DND-41 (cell line): ENCODE data around the gene CCDC71L.

Source experiments
- ATAC-seq: fragments of 200-7000 bp; cut with Tn5 transposase; 3 replicates; pipeline ENCODE4 v1.9.1; 2021; ENCODE audit warnings: low read depth; ENCODE audit not compliant: insufficient read depth
- DNase-seq: peaks from one replicate; pipeline ENCODE4 v3.0.0-alpha.2; 2020
- H2AFZ ChIP-seq: 2 replicates; pipeline ENCODE4 v1.6.0; 2012; ENCODE audit warnings: low read depth, low read length
- H3K27ac ChIP-seq: 2 replicates; pipeline ENCODE4 v1.5.1; 2012; ENCODE audit warnings: low read length, inconsistent platforms
- H3K27me3 ChIP-seq: fragments of 200-600 bp; sonication (generic); 2 replicates; pipeline ENCODE4 v1.6.0; 2012; ENCODE audit warnings: low read length, mild to moderate bottlenecking, inconsistent platforms; ENCODE audit not compliant: insufficient read depth, poor library complexity
- H3K36me3 ChIP-seq: 2 replicates; pipeline ENCODE4 v1.5.1; 2012; ENCODE audit warnings: low read length, inconsistent platforms; ENCODE audit not compliant: insufficient read depth
- H3K4me1 ChIP-seq: 2 replicates; pipeline ENCODE4 v1.5.1; 2012; ENCODE audit warnings: mild to moderate bottlenecking, low read length; ENCODE audit not compliant: insufficient read depth
- H3K4me2 ChIP-seq: 2 replicates; pipeline ENCODE4 v1.6.0; 2012; ENCODE audit warnings: mild to moderate bottlenecking, moderate library complexity, low read length, inconsistent platforms; ENCODE audit not compliant: insufficient read depth
- H3K4me3 ChIP-seq, 2 experiments: fragments of 200-600 bp in 1 of 2; shearing (Covaris generic) in 1 of 2; 2 replicates each; pipeline ENCODE4 v1.5.1; 2012 to 2016; ENCODE audit warnings: inconsistent platforms in 2 of 2, low read length in 2 of 2, mild to moderate bottlenecking in 2 of 2, low read depth in 1 of 2, moderate library complexity in 1 of 2
- H3K79me2 ChIP-seq: 2 replicates; pipeline ENCODE4 v1.6.0; 2012; ENCODE audit warnings: low read length, inconsistent platforms; ENCODE audit not compliant: insufficient read depth
- H3K9ac ChIP-seq: 2 replicates; pipeline ENCODE4 v1.6.0; 2012; ENCODE audit warnings: low read depth, mild to moderate bottlenecking, inconsistent platforms, low read length, moderate library complexity
- H3K9me3 ChIP-seq: 2 replicates; pipeline ENCODE4 v1.5.1; 2012; ENCODE audit warnings: low read length, moderate library complexity, mild to moderate bottlenecking, inconsistent platforms; ENCODE audit not compliant: insufficient read depth, severe bottlenecking
- H4K20me1 ChIP-seq: 2 replicates; pipeline ENCODE4 v1.6.0; 2012; ENCODE audit warnings: low read length; ENCODE audit not compliant: insufficient read depth
- CTCF ChIP-seq: IDR thresholded peaks from 2 replicates; pipeline ENCODE4 v1.5.1; 2012; ENCODE audit warnings: borderline replicate concordance, low read length, moderate library complexity, mild to moderate bottlenecking; ENCODE audit not compliant: poor library complexity, severe bottlenecking; ENCODE audit errors: extremely low read depth
- EZH2 ChIP-seq: IDR thresholded peaks from 3 replicates; pipeline ENCODE4 v1.6.1; 2012; ENCODE audit warnings: borderline replicate concordance, low read depth, mild to moderate bottlenecking, moderate library complexity, low read length, inconsistent platforms; ENCODE audit not compliant: severe bottlenecking

The CCDC71L gene

GRCh38 chr7:106644999-106645398 is 16.0 kb downstream of the CCDC71L start:
- no peak overlapping the region for H2AFZ ChIP-seq
- no peaks in the 10 kb centered on the region for H3K9me3 ChIP-seq
- DNase-seq (no peak), ATAC-seq (no peak)
- no peak overlapping the region for H3K4me3 ChIP-seq
- H3K27ac ChIP-seq: no peak overlapping the region
- H3K4me1 ChIP-seq: no peaks in the 10 kb centered on the region
- TF ChIP-seq EZH2: no peak
- TF ChIP-seq CTCF: no peak
- no peaks in the 10 kb centered on the region for H3K36me3 ChIP-seq
- no peak overlapping the region for H3K4me2 ChIP-seq
- no peaks in the 10 kb centered on the region for H3K27me3 ChIP-seq
- no peak overlapping the region for H3K9ac ChIP-seq
- no peaks in the 10 kb centered on the region for H3K79me2 ChIP-seq
- no peaks in the 10 kb centered on the region for H4K20me1 ChIP-seq

- Histone ChIP-seq H3K4me3 (no peak overlapping the region), H3K4me2 (no peak overlapping the region), H3K36me3 (no peaks in the 10 kb centered on the region), H4K20me1 (no peaks in the 10 kb centered on the region), H3K9ac (no peak overlapping the region), H3K4me1 (no peaks in the 10 kb centered on the region), H3K27me3 (no peaks in the 10 kb centered on the region), H3K9me3 (no peaks in the 10 kb centered on the region), H3K79me2 (no peaks in the 10 kb centered on the region), H3K27ac (no peak overlapping the region), H2AFZ (no peak overlapping the region)
- no peak for ATAC-seq
- no peak for DNase-seq
- TF ChIP-seq CTCF (no peak), EZH2 (no peak)
Observed at GRCh38 chr7:106643216-106644000, 17.6 kb downstream of the CCDC71L start.

- Histone ChIP-seq H3K4me1 (no peaks in the 10 kb centered on the region), H3K79me2 (no peaks in the 10 kb centered on the region), H3K27ac (no peak overlapping the region), H3K27me3 (no peaks in the 10 kb centered on the region), H4K20me1 (no peaks in the 10 kb centered on the region), H3K9me3 (no peaks in the 10 kb centered on the region), H3K4me2 (no peak overlapping the region), H3K36me3 (no peaks in the 10 kb centered on the region), H3K9ac (no peak overlapping the region), H2AFZ (no peak overlapping the region), H3K4me3 (no peak overlapping the region)
- no peak for TF ChIP-seq CTCF
- no peak for DNase-seq
- no peak for ATAC-seq
Observed at GRCh38 chr7:106641416-106641815, 19.5 kb downstream of the CCDC71L start.
